Liver (tissue), 3 donors: ENCODE results near the gene PCNX2.
"Not testable (repeated sequence)": the region's sequence is repeated elsewhere in the genome, so short reads cannot be mapped to it uniquely, and the experiment has no call there.

Source experiments
- ATF3 ChIP-seq: IDR thresholded peaks from 2 replicates; pipeline ENCODE4 v1.6.1; 2016; ENCODE audit warnings: antibody characterized with exemption
- CTCF ChIP-seq: fragments of 150-350 bp; IDR thresholded peaks from 2 replicates; pipeline ENCODE4 v1.5.1; 2017; ENCODE audit warnings: improper control_type of control experiment, low read depth, low read length; ENCODE audit not compliant: missing input control
- GABPA ChIP-seq, 2 donors: IDR thresholded peaks in 1 of 2; conservative IDR thresholded peaks in 1 of 2; 2 replicates each; pipeline ENCODE4 v1.6.1; 2016; ENCODE audit warnings: antibody characterized with exemption in 2 of 2, mild to moderate bottlenecking in 1 of 2, moderate library complexity in 1 of 2
- HNF4A ChIP-seq, 2 donors: conservative IDR thresholded peaks; 2 replicates each; pipeline ENCODE4 v1.6.1; 2016; ENCODE audit warnings: antibody characterized with exemption in 2 of 2, mild to moderate bottlenecking in 2 of 2
- MAX ChIP-seq: IDR thresholded peaks from 2 replicates; pipeline ENCODE4 v1.6.1; 2016; ENCODE audit warnings: antibody characterized with exemption
- NR2F2 ChIP-seq: IDR thresholded peaks from 2 replicates; pipeline ENCODE4 v1.6.1; 2016; ENCODE audit warnings: antibody characterized with exemption
- RAD21 ChIP-seq, 2 donors: IDR thresholded peaks; 2 replicates each; pipeline ENCODE4 v1.6.1; 2016; ENCODE audit warnings: antibody characterized with exemption in 2 of 2, mild to moderate bottlenecking in 2 of 2
- RXRA ChIP-seq, 2 donors: IDR thresholded peaks; 2 replicates each; pipeline ENCODE4 v1.6.1; 2017 to 2018; ENCODE audit warnings: antibody characterized with exemption in 2 of 2, mild to moderate bottlenecking in 1 of 2
- TAF1 ChIP-seq: conservative IDR thresholded peaks from 2 replicates; pipeline ENCODE4 v1.6.1; 2016; ENCODE audit warnings: antibody characterized with exemption, mild to moderate bottlenecking
- donor health status: healthy.
- donor health status: healthy.

- TF ChIP-seq GABPA (IDR thresholded peaks at IDR 0.05 in 1 of 2, conservative IDR thresholded peaks at IDR 0.05 in 1 of 2); CTCF; RXRA (IDR thresholded peaks at IDR 0.05); RAD21 (IDR thresholded peaks at IDR 0.05); ATF3; MAX; TAF1; HNF4A (conservative IDR thresholded peaks at IDR 0.05); NR2F2: not testable (repeated sequence)
Observed at GRCh38 chr1:233179638-233180037, 115.9 kb downstream of the PCNX2 start.
